SK-N-SH treated with all-trans-retinoic acid at 6 μM for 48 hours (cell line): ENCODE results near the gene CBY2.

ENCODE experiments used
- CREB5 ChIP-seq: fragments of 250-450 bp; sonication (Bioruptor Pico); IDR thresholded peaks from 2 replicates; pipeline ENCODE4 v1.5.1; 2020; ENCODE audit warnings: low read depth, mild to moderate bottlenecking, moderate library complexity
- RARB ChIP-seq: fragments of 250-450 bp; sonication (Bioruptor Pico); IDR thresholded peaks from 2 replicates; pipeline ENCODE4 v1.8.0; 2021; ENCODE audit warnings: mild to moderate bottlenecking, moderate library complexity
- TCF4 ChIP-seq: fragments of 250-450 bp; sonication (Bioruptor Pico); IDR thresholded peaks from 2 replicates; pipeline ENCODE4 v1.8.0; 2021; ENCODE audit warnings: mild to moderate bottlenecking, moderate library complexity, borderline replicate concordance
- ZNF70 ChIP-seq: fragments of 450-650 bp; formaldehyde crosslinking; IDR thresholded peaks from 2 replicates; pipeline ENCODE4 v1.5.0; 2020; ENCODE audit warnings: mild to moderate bottlenecking, moderate library complexity
- ZNF8 ChIP-seq: fragments of 450-650 bp; formaldehyde crosslinking; IDR thresholded peaks from 2 replicates; pipeline ENCODE4 v1.5.0; 2020; ENCODE audit warnings: mild to moderate bottlenecking, moderate library complexity

- no peak for TF ChIP-seq RARB (CRISPR knock-in tag)
- TF ChIP-seq ZNF70, result no peak
- TF ChIP-seq CREB5 (CRISPR knock-in tag), result no peak
- TF ChIP-seq TCF4 (CRISPR knock-in tag), result no peak
- TF ChIP-seq ZNF8 (CRISPR knock-in tag), result no peak
Observed at GRCh38 chr13:45695198-45695730, 6.9 kb upstream of the CBY2 start.
